Natural killer cell (primary cell): Measurements from ENCODE around the gene SV2A. TPM values are rescaled to one million over a fixed set of nuclear protein-coding genes. Genes with fewer than 3 reads are reported as not detected.

Source experiments
- ATAC-seq, 3 donors: fragments of 150-1000 bp in 2 of 3; fragments of 200-7000 bp in 1 of 3; cut with Tn5 transposase; 1 replicate in 1 of 3; 2 replicates in 2 of 3; pipeline ENCODE4 v1.10.0; 2021; ENCODE audit warnings: mild to moderate bottlenecking in 2 of 3, moderate library complexity in 2 of 3
- DNase-seq, 2 donors: peaks; one replicate each; pipeline versions ENCODE4 v3.0.0 to v3.0.0-alpha.2; 2013 to 2021; ENCODE audit warnings: mixed read lengths in 1 of 2
- H3K27ac ChIP-seq: one replicate; pipeline ENCODE4 v1.5.1; 2013; ENCODE audit warnings: mild to moderate bottlenecking, low read length
- H3K27me3 ChIP-seq: one replicate; pipeline ENCODE4 v1.6.1; 2013; ENCODE audit warnings: low read length; ENCODE audit not compliant: control insufficient read depth, insufficient read depth
- H3K36me3 ChIP-seq: one replicate; pipeline ENCODE4 v1.6.1; 2013; ENCODE audit warnings: low read length; ENCODE audit not compliant: control insufficient read depth, insufficient read depth
- H3K4me1 ChIP-seq: one replicate; pipeline ENCODE4 v1.6.1; 2013; ENCODE audit warnings: low read length; ENCODE audit not compliant: control insufficient read depth, insufficient read depth
- H3K4me3 ChIP-seq: one replicate; pipeline ENCODE4 v1.5.1; 2013; ENCODE audit warnings: low read length
- H3K9me3 ChIP-seq: one replicate; pipeline ENCODE4 v1.6.1; 2013; ENCODE audit warnings: low read length; ENCODE audit not compliant: control insufficient read depth, insufficient read depth
- H3K27ac Mint-ChIP-seq, 2 donors: one replicate each; pipeline ENCODE4 v1.8.0; 2022; ENCODE audit warnings: mild to moderate bottlenecking in 2 of 2, mixed read lengths in 2 of 2, moderate library complexity in 1 of 2
- H3K27me3 Mint-ChIP-seq, 2 donors: one replicate each; pipeline ENCODE4 v1.8.0; 2022; ENCODE audit warnings: low read depth in 2 of 2, mixed read lengths in 2 of 2
- H3K36me3 Mint-ChIP-seq: one replicate; pipeline ENCODE4 v1.8.0; 2022; ENCODE audit warnings: mixed read lengths
- H3K4me1 Mint-ChIP-seq, 2 donors: one replicate each; pipeline ENCODE4 v1.8.0; 2022; ENCODE audit warnings: mixed read lengths in 2 of 2
- H3K4me3 Mint-ChIP-seq: one replicate; pipeline ENCODE4 v1.8.0; 2022; ENCODE audit warnings: mild to moderate bottlenecking, moderate library complexity, mixed read lengths
- H3K9me3 Mint-ChIP-seq, 2 donors: one replicate each; pipeline ENCODE4 v1.8.0; 2022; ENCODE audit warnings: mixed read lengths in 2 of 2
- CTCF ChIP-seq: fragments of 200-600 bp; IDR thresholded peaks from one replicate; pipeline ENCODE4 v1.8.0; 2022; ENCODE audit warnings: antibody characterized with exemption
- WGBS: methylation state at CpG from one replicate; pipeline ENCODE4 v1.1.7; 2013; ENCODE audit warnings: missing lambda C conversion rate; ENCODE audit not compliant: insufficient coverage; 5-methylcytosine and 5-hydroxymethylcytosine counted together
- intact Hi-C: fragments of 100-400 bp; cut with micrococcal nuclease; formaldehyde crosslinking; loops from one replicate; pipeline ENCODE4 v1.14.2; 2022
- total RNA-seq, 4 donors: library from RNA; stranded (reverse); fragments of 120-200 nt in 1 of 4; gene quantifications; one replicate each; pipeline versions ENCODE4 v1.2.3 to v1.2.4, GENCODE V29; 2013 to 2022

SV2A gene
- total RNA-seq, 3 donors from 2014 or later (not counting 1 experiment from before 2014, with no cell fraction given), result 0.73 to 3.9 (median 1.3) TPM

- WGBS, result 92% methylated on average over 9 of the region's 10 CpGs
- TF ChIP-seq CTCF, result no peak
- no peak overlapping the region for H3K4me3 ChIP-seq
- Mint-ChIP-seq H3K9me3 (no peaks in the 10 kb centered on the region), H3K27me3 (peaks cover 6 to 9% of the 10 kb centered on the region in 2 donors), H3K36me3 (no peaks in the 10 kb centered on the region), H3K27ac (no peak overlapping the region), H3K4me1 (no peaks in the 10 kb centered on the region), H3K4me3 (no peak overlapping the region)
- no peak for ATAC-seq
- H3K9me3 ChIP-seq, result no peaks in the 10 kb centered on the region
- H3K36me3 ChIP-seq, result no peaks in the 10 kb centered on the region
- no peak for DNase-seq
- intact Hi-C loops, result no loop called here
- H3K4me1 ChIP-seq, result no peaks in the 10 kb centered on the region
- no peak overlapping the region for H3K27ac ChIP-seq
- H3K27me3 ChIP-seq, result no peaks in the 10 kb centered on the region
Measured at GRCh38 chr1:149906570-149907075, 11.0 kb downstream of the SV2A start.

- no peak overlapping the region for H3K4me3 Mint-ChIP-seq
- peaks cover 6 to 9% of the 10 kb centered on the region in 2 donors for H3K27me3 Mint-ChIP-seq
- 100% methylated on average over 4 of the region's 5 CpGs for WGBS
- ATAC-seq (no peak), DNase-seq (no peak)
- H3K27me3 ChIP-seq, result no peaks in the 10 kb centered on the region
- no peak for TF ChIP-seq CTCF
- no peak overlapping the region for H3K4me3 ChIP-seq
- H3K27ac ChIP-seq, result no peak overlapping the region
- intact Hi-C loops, result no loop called here
- H3K4me1 Mint-ChIP-seq, result peaks cover 8 to 20% of the 10 kb centered on the region in 2 donors
- peaks cover 14% of the 10 kb centered on the region for H3K4me1 ChIP-seq
- H3K36me3 ChIP-seq, result no peaks in the 10 kb centered on the region
- no peaks in the 10 kb centered on the region for H3K36me3 Mint-ChIP-seq
- H3K27ac Mint-ChIP-seq, result no peak overlapping the region
- H3K9me3 ChIP-seq, result no peaks in the 10 kb centered on the region
- no peaks in the 10 kb centered on the region for H3K9me3 Mint-ChIP-seq
Measured at GRCh38 chr1:149903836-149904491, 13.7 kb downstream of the SV2A start.

GRCh38 chr1:149899460-149900284 lies 18.0 kb downstream of the SV2A start, which contains the start of gene BOLA1:
Gene BOLA1, plus strand, starts transcription at chr1:149899568. Its CDS starts 492 bp downstream, at chr1:149900060.
- Histone ChIP-seq H3K4me3 (peak within 1 kb of the TSS; percentile 79), H3K27me3 (no peaks in the 10 kb centered on the region), H3K27ac (peak within 1 kb of the TSS; percentile 79), H3K4me1 (peaks cover 14% of the 10 kb centered on the region), H3K9me3 (no peaks in the 10 kb centered on the region), H3K36me3 (no peaks in the 10 kb centered on the region)
- TF ChIP-seq CTCF, result no peak
- Mint-ChIP-seq H3K36me3 (no peaks in the 10 kb centered on the region), H3K4me3 (peak within 1 kb of the TSS; percentile 94), H3K27ac (peak within 1 kb of the TSS; percentile 90 to 94), H3K4me1 (peaks cover 8 to 21% of the 10 kb centered on the region in 2 donors), H3K9me3 (no peaks in the 10 kb centered on the region), H3K27me3 (no peaks in the 10 kb centered on the region)
- 12% methylated on average over 65 of the region's 65 CpGs for WGBS
- intact Hi-C loops, result loop anchor here (1.0 kb wide), 1 partner anchor 11 kb away; no protein-coding TSS in a partner anchor
- peak; percentile 74 to 91 for DNase-seq
- ATAC-seq, result peak; percentile 97 to 99 (median 98)
